GM19324 (cell line): ENCODE data around the gene GTF2H1.

Experiments used
- ATAC-seq: cut with Tn5 transposase; IDR thresholded peaks from one replicate; pipeline ENCODE4 v1.9.1; 2021; ENCODE audit warnings: mild to moderate bottlenecking, moderate library complexity; ENCODE audit not compliant: unreplicated experiment, low FRiP score

Gene GTF2H1

GRCh38 chr11:18321969-18322711, at the start of gene GTF2H1, which contains the start of gene HPS5:
Gene GTF2H1, plus strand, starts transcription at chr11:18322567. Its CDS starts 10,508 bp downstream, at chr11:18333075.
Gene HPS5, minus strand, starts transcription at chr11:18322140. Its CDS starts 4,282 bp downstream, at chr11:18317858.
- ATAC-seq, result peak; percentile 97

- no peak for ATAC-seq
Measured at GRCh38 chr11:18277565-18278271, 44.6 kb upstream of the GTF2H1 start.

- ATAC-seq, result peak; percentile 77
Measured at GRCh38 chr11:18280438-18281045, 41.8 kb upstream of the GTF2H1 start.

- ATAC-seq, result no peak
Measured at GRCh38 chr11:18282626-18283025, 39.7 kb upstream of the GTF2H1 start.

- no peak for ATAC-seq
Measured at GRCh38 chr11:18285841-18286240, 36.5 kb upstream of the GTF2H1 start.

GRCh38 chr11:18288911-18289310, 33.5 kb upstream of the GTF2H1 start:
- ATAC-seq, result no peak

- peak; percentile 51 for ATAC-seq
Measured at GRCh38 chr11:18294862-18295261, 27.5 kb upstream of the GTF2H1 start.

GRCh38 chr11:18295316-18295715, 27.1 kb upstream of the GTF2H1 start:
- no peak for ATAC-seq

GRCh38 chr11:18299721-18300120, 22.6 kb upstream of the GTF2H1 start:
- no peak for ATAC-seq

GRCh38 chr11:18304745-18305144, 17.6 kb upstream of the GTF2H1 start:
- no peak for ATAC-seq

- no peak for ATAC-seq
Measured at GRCh38 chr11:18307461-18308139, 14.8 kb upstream of the GTF2H1 start.

GRCh38 chr11:18308242-18308641, 14.1 kb upstream of the GTF2H1 start:
- no peak for ATAC-seq

GRCh38 chr11:18309691-18310090, 12.7 kb upstream of the GTF2H1 start:
- no peak for ATAC-seq

- ATAC-seq, result no peak
Measured at GRCh38 chr11:18310800-18311340, 11.5 kb upstream of the GTF2H1 start.

- no peak for ATAC-seq
Measured at GRCh38 chr11:18312012-18312411, 10.4 kb upstream of the GTF2H1 start.

GRCh38 chr11:18312663-18313420, 9.5 kb upstream of the GTF2H1 start:
- no peak for ATAC-seq

GRCh38 chr11:18313965-18314763, 8.2 kb upstream of the GTF2H1 start:
- no peak for ATAC-seq

- ATAC-seq, result no peak
Measured at GRCh38 chr11:18314784-18315523, 7.4 kb upstream of the GTF2H1 start.
